GM18858 (cell line): ENCODE results near the gene TBC1D3L.
"Not testable (repeated sequence)": the region's sequence is repeated elsewhere in the genome, so short reads cannot be mapped to it uniquely, and the experiment has no call there.

ENCODE experiments used
- ATAC-seq: cut with Tn5 transposase; IDR thresholded peaks from one replicate; pipeline ENCODE4 v1.9.1; 2021; ENCODE audit not compliant: unreplicated experiment

The TBC1D3L gene

GRCh38 chr17:37988960-37989359 lies at the start of gene TBC1D3L:
Gene TBC1D3L (minus strand): TSS chr17:37989060. CDS start chr17:37987520, 1,540 bp downstream.
- ATAC-seq: not testable (repeated sequence)

- not testable (repeated sequence) for ATAC-seq
Measured at GRCh38 chr17:38003676-38004075, 14.8 kb upstream of the TBC1D3L start, which contains the start of gene TBC1D3D. Gene TBC1D3D (plus strand): TSS chr17:38003976. CDS start chr17:38005561, 1,585 bp downstream.
